GM12875 (cell line): ENCODE data around the gene GAA.

Experiments
- H3K4me3 ChIP-seq: one replicate; pipeline ENCODE4 v1.5.1; 2011; ENCODE audit warnings: low read depth, low read length, control low read depth
- CTCF ChIP-seq: IDR thresholded peaks from 2 replicates; pipeline ENCODE4 v1.5.1; 2011; ENCODE audit warnings: low read depth, mild to moderate bottlenecking, control low read depth, inconsistent platforms, low read length, moderate library complexity, borderline replicate concordance; ENCODE audit not compliant: insufficient read depth

GAA gene

GRCh38 chr17:80116921-80117380, 15.6 kb downstream of the GAA start:
- no peak for TF ChIP-seq CTCF
- H3K4me3 ChIP-seq: no peak overlapping the region

GRCh38 chr17:80117491-80118401, 16.4 kb downstream of the GAA start:
- no peak overlapping the region for H3K4me3 ChIP-seq
- TF ChIP-seq CTCF: no peak

GRCh38 chr17:80118601-80119270, 17.4 kb downstream of the GAA start:
- no peak overlapping the region for H3K4me3 ChIP-seq
- TF ChIP-seq CTCF: no peak

GRCh38 chr17:80119271-80119791, 17.9 kb downstream of the GAA start:
- H3K4me3 ChIP-seq: no peak overlapping the region
- TF ChIP-seq CTCF: no peak

GRCh38 chr17:80119839-80120238, 18.5 kb downstream of the GAA start:
- no peak for TF ChIP-seq CTCF
- H3K4me3 ChIP-seq: no peak overlapping the region

- TF ChIP-seq CTCF: no peak
- no peak overlapping the region for H3K4me3 ChIP-seq
Measured at GRCh38 chr17:80122026-80122575, 20.7 kb downstream of the GAA start.
